B cell (primary cell): Measurements from ENCODE around the gene FOXL1. TPM values are rescaled to one million over a fixed set of nuclear protein-coding genes. Genes with fewer than 3 reads are reported as not detected.

ENCODE experiments used
- ATAC-seq: fragments of 200-7000 bp; cut with Tn5 transposase; one replicate; pipeline ENCODE4 v1.10.0; 2021; ENCODE audit warnings: low read depth, mild to moderate bottlenecking, moderate number of reproducible peaks, moderate library complexity
- CTCF ChIA-PET: fragments of 350-600 bp; sonication (Branson Sonifier 250); formaldehyde crosslinking; loops from one replicate; lab custom pipeline; 2021; ENCODE audit warnings: antibody characterized with exemption, inconsistent platforms; lab: Charles Lee
- POLR2A ChIA-PET: fragments of 350-600 bp; sonication (Branson Sonifier 250); formaldehyde crosslinking; loops from one replicate; lab custom pipeline; 2021; ENCODE audit warnings: antibody characterized with exemption; lab: Charles Lee
- DNase-seq: peaks from one replicate; pipeline ENCODE4 v3.0.0; 2013
- H2AFZ ChIP-seq: 2 replicates; pipeline ENCODE4 v1.6.1; 2012; ENCODE audit warnings: mild to moderate bottlenecking, low read depth, low read length; ENCODE audit not compliant: insufficient read depth, poor library complexity, severe bottlenecking
- H3K27ac ChIP-seq, 2 donors: 1 replicate in 1 of 2; 2 replicates in 1 of 2; pipeline ENCODE4 v1.5.1; 2012 to 2013; ENCODE audit warnings: low read length in 2 of 2, mild to moderate bottlenecking in 2 of 2, moderate library complexity in 1 of 2
- H3K27me3 ChIP-seq, 4 experiments: fragments of 200-600 bp in 1 of 4; sonication (generic) in 1 of 4; replicated peaks in 1 of 4; 1 replicate in 2 of 4; 2 replicates in 2 of 4; pipeline versions ENCODE4 v1.6.1 to v1.7.0; 2013 to 2016; ENCODE audit warnings: low read length in 3 of 4, mild to moderate bottlenecking in 2 of 4, mixed read lengths in 1 of 4, moderate library complexity in 1 of 4; ENCODE audit not compliant: insufficient read depth in 4 of 4, control insufficient read depth in 3 of 4; ENCODE audit errors: control extremely low read depth in 1 of 4
- H3K36me3 ChIP-seq, 2 experiments: replicated peaks in 1 of 2; 1 replicate in 1 of 2; 2 replicates in 1 of 2; pipeline versions ENCODE4 v1.6.1 to v1.7.1; 2013; ENCODE audit warnings: low read length in 1 of 2; ENCODE audit not compliant: insufficient read depth in 2 of 2, control insufficient read depth in 1 of 2; ENCODE audit errors: control extremely low read depth in 1 of 2, extremely low read depth in 1 of 2
- H3K4me1 ChIP-seq, 2 donors: fragments of 200-600 bp in 1 of 2; sonication (generic) in 1 of 2; 1 replicate in 1 of 2; 2 replicates in 1 of 2; pipeline versions ENCODE4 v1.5.1 to v1.6.1; 2013 to 2017; ENCODE audit warnings: low read length in 2 of 2; ENCODE audit not compliant: control insufficient read depth in 2 of 2, insufficient read depth in 2 of 2
- H3K4me2 ChIP-seq: replicated peaks from 2 replicates; pipeline ENCODE3; 2012; ENCODE audit warnings: mild to moderate bottlenecking, low read depth, low read length; ENCODE audit not compliant: poor library complexity, severe bottlenecking
- H3K4me3 ChIP-seq, 5 experiments: fragments of 200-600 bp in 1 of 5; sonication (generic) in 1 of 5; 1 replicate in 3 of 5; 2 replicates in 2 of 5; pipeline versions ENCODE4 v1.5.1 to v1.7.0; 2011 to 2016; ENCODE audit warnings: low read length in 4 of 5, mild to moderate bottlenecking in 4 of 5, low read depth in 2 of 5, control low read depth in 1 of 5, moderate library complexity in 1 of 5; ENCODE audit not compliant: insufficient read depth in 1 of 5; ENCODE audit errors: control extremely low read depth in 1 of 5, extremely low read depth in 1 of 5
- H3K79me2 ChIP-seq: fragments of 200-600 bp; sonication (generic); one replicate; pipeline ENCODE4 v1.6.0; 2016; ENCODE audit warnings: low read length; ENCODE audit not compliant: control insufficient read depth, insufficient read depth
- H3K9ac ChIP-seq: fragments of 200-600 bp; sonication (generic); 2 replicates; pipeline ENCODE4 v1.6.1; 2017; ENCODE audit warnings: mild to moderate bottlenecking, low read length, moderate library complexity
- H3K9me3 ChIP-seq, 3 donors: one replicate each; pipeline versions ENCODE4 v1.6.1 to v1.7.1; 2013; ENCODE audit warnings: low read length in 2 of 3; ENCODE audit not compliant: control insufficient read depth in 2 of 3, insufficient read depth in 1 of 3; ENCODE audit errors: control extremely low read depth in 1 of 3
- H4K20me1 ChIP-seq: 2 replicates; pipeline ENCODE4 v1.6.0; 2012; ENCODE audit warnings: mild to moderate bottlenecking, low read length; ENCODE audit not compliant: insufficient read depth, control insufficient read depth, poor library complexity, severe bottlenecking
- H3K27ac Mint-ChIP-seq: one replicate; pipeline ENCODE4 v1.8.0; 2021; ENCODE audit warnings: mixed read lengths
- H3K27me3 Mint-ChIP-seq: one replicate; pipeline ENCODE4 v1.8.0; 2021; ENCODE audit warnings: mixed read lengths
- H3K4me1 Mint-ChIP-seq: one replicate; pipeline ENCODE4 v1.8.0; 2021; ENCODE audit warnings: mixed read lengths
- H3K4me3 Mint-ChIP-seq: one replicate; pipeline ENCODE4 v1.8.0; 2021; ENCODE audit warnings: mixed read lengths
- H3K9me3 Mint-ChIP-seq: one replicate; pipeline ENCODE4 v1.8.0; 2022; ENCODE audit warnings: mixed read lengths; ENCODE audit not compliant: insufficient read depth
- CTCF ChIP-seq: fragments of 200-600 bp; IDR thresholded peaks from one replicate; pipeline ENCODE4 v1.8.0; 2022; ENCODE audit warnings: antibody characterized with exemption, mild to moderate bottlenecking
- EZH2 ChIP-seq: IDR thresholded peaks from 2 replicates; pipeline ENCODE4 v1.6.1; 2012; ENCODE audit warnings: borderline replicate concordance, low read depth, mild to moderate bottlenecking, moderate library complexity, low read length; ENCODE audit not compliant: insufficient read depth, poor library complexity, severe bottlenecking
- WGBS: methylation state at CpG from one replicate; pipeline ENCODE4 v1.1.5; 2013; ENCODE audit warnings: missing lambda C conversion rate; ENCODE audit not compliant: insufficient coverage; 5-methylcytosine and 5-hydroxymethylcytosine counted together
- intact Hi-C: fragments of 100-400 bp; cut with micrococcal nuclease; formaldehyde crosslinking; loops from one replicate; pipeline ENCODE4 v1.10.0; 2022
- polyA plus RNA-seq: library from polyadenylated mRNA; depleted of rRNA; stranded (reverse); fragments of >200 nt; gene quantifications from 2 replicates; pipeline ENCODE4 v1.2.3, GENCODE V29; 2012
- total RNA-seq, 2 donors: library from RNA; stranded (reverse); fragments of 120-200 nt in 1 of 2; gene quantifications; 1 replicate in 1 of 2; 2 replicates in 1 of 2; pipeline versions ENCODE4 v1.2.3 to v1.2.4, GENCODE V29; 2013 to 2022

Gene FOXL1
- total and polyA plus RNA-seq, 2 donors (not counting 1 experiment from before 2014, with no cell fraction given), result not detected

- H3K4me3 ChIP-seq, result no peak overlapping the region
- WGBS, result 10% methylated on average over 67 of the region's 69 CpGs
Measured at GRCh38 chr16:86578611-86579267, 390 bp downstream of the FOXL1 start.

More at GRCh38 chr16:86578611-86579267, 390 bp downstream of the FOXL1 start:
- ChIA-PET POLR2A (no interaction called here), CTCF (no interaction called here)
- ATAC-seq (no peak), DNase-seq (no peak)
- Histone ChIP-seq H3K9me3 (peaks cover 0 to 4% (median 0%) of the 10 kb centered on the region in 3 donors), H3K4me1 (peaks cover 14% of the 10 kb centered on the region in 2 donors), H3K79me2 (no peaks in the 10 kb centered on the region), H3K27me3 (peaks cover 0 to 57% (median 33%) of the 10 kb centered on the region in 4 experiments), H3K4me2 (peak overlapping the region; percentile 22), H4K20me1 (no peaks in the 10 kb centered on the region), H3K9ac (no peak overlapping the region), H3K36me3 (no peaks in the 10 kb centered on the region), H3K27ac (no peak overlapping the region), H2AFZ (no peak overlapping the region)
- no peak overlapping the region for H3K27ac Mint-ChIP-seq
- H3K4me1 Mint-ChIP-seq, result peaks cover 20% of the 10 kb centered on the region
- intact Hi-C loops, result no loop called here
- peaks cover 76% of the 10 kb centered on the region for H3K27me3 Mint-ChIP-seq
- TF ChIP-seq CTCF (no peak), EZH2 (no peak)
- H3K4me3 Mint-ChIP-seq, result no peak overlapping the region
- H3K9me3 Mint-ChIP-seq, result no peaks in the 10 kb centered on the region
